Upper lobe of right lung (tissue), 1 donor: ENCODE results near the gene PIGC. TPM values are rescaled to one million over a fixed set of nuclear protein-coding genes. Genes with fewer than 3 reads are reported as not detected.

Experiments used
- ATAC-seq: fragments of 200-7000 bp; cut with Tn5 transposase; one replicate; pipeline ENCODE4 v1.9.1; 2020; ENCODE audit warnings: mild to moderate bottlenecking, moderate library complexity
- DNase-seq: peaks from one replicate; pipeline ENCODE4 v3.0.0-alpha.2; 2020
- H3K27ac ChIP-seq: fragments of 200-600 bp; one replicate; pipeline ENCODE4 v1.8.0; 2022
- H3K27me3 ChIP-seq: fragments of 200-600 bp; one replicate; pipeline ENCODE4 v1.8.0; 2022; ENCODE audit warnings: mild to moderate bottlenecking
- H3K36me3 ChIP-seq: fragments of 200-600 bp; one replicate; pipeline ENCODE4 v1.8.0; 2022
- H3K4me1 ChIP-seq: fragments of 200-600 bp; one replicate; pipeline ENCODE4 v1.8.0; 2022
- H3K4me3 ChIP-seq: fragments of 200-600 bp; one replicate; pipeline ENCODE4 v1.8.0; 2022; ENCODE audit warnings: mild to moderate bottlenecking
- H3K9me3 ChIP-seq: fragments of 200-600 bp; one replicate; pipeline ENCODE4 v1.8.0; 2022
- intact Hi-C: fragments of 100-400 bp; cut with DNase I; formaldehyde crosslinking; loops from one replicate; pipeline ENCODE4 v1.11.0; 2022
- total RNA-seq: library from RNA; stranded (reverse); fragmentation: NEBNext Ultra II Directional; extraction: Animal tissue kit (Norgen Biotek cat#: 25700); gene quantifications from one replicate; pipeline ENCODE4 v1.2.1, GENCODE V29; 2021
- TF ChIP-seq, protein P1 (sequence below): fragments of 200-600 bp; IDR thresholded peaks from one replicate; pipeline ENCODE4 v1.8.0; 2022; ENCODE audit warnings: antibody characterized with exemption
- donor health status: DM: no; HTN: yes; CAD: no; lungs with severe emphysema.

Gene PIGC
- total RNA-seq, 1 donor from 2014 or later, result 21.0 TPM

GRCh38 chr1:172486805-172487454 is 43.1 kb upstream of the PIGC start:
- Histone ChIP-seq H3K27ac (no peak overlapping the region), H3K36me3 (no peaks in the 10 kb centered on the region), H3K4me1 (no peaks in the 10 kb centered on the region), H3K4me3 (no peak overlapping the region), H3K27me3 (no peaks in the 10 kb centered on the region), H3K9me3 (no peaks in the 10 kb centered on the region)
- ATAC-seq (no peak), DNase-seq (no peak)
- intact Hi-C loops, result no loop called here
- TF ChIP-seq, protein P1, sequence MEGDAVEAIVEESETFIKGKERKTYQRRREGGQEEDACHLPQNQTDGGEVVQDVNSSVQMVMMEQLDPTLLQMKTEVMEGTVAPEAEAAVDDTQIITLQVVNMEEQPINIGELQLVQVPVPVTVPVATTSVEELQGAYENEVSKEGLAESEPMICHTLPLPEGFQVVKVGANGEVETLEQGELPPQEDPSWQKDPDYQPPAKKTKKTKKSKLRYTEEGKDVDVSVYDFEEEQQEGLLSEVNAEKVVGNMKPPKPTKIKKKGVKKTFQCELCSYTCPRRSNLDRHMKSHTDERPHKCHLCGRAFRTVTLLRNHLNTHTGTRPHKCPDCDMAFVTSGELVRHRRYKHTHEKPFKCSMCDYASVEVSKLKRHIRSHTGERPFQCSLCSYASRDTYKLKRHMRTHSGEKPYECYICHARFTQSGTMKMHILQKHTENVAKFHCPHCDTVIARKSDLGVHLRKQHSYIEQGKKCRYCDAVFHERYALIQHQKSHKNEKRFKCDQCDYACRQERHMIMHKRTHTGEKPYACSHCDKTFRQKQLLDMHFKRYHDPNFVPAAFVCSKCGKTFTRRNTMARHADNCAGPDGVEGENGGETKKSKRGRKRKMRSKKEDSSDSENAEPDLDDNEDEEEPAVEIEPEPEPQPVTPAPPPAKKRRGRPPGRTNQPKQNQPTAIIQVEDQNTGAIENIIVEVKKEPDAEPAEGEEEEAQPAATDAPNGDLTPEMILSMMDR, result no peak

DNA sequence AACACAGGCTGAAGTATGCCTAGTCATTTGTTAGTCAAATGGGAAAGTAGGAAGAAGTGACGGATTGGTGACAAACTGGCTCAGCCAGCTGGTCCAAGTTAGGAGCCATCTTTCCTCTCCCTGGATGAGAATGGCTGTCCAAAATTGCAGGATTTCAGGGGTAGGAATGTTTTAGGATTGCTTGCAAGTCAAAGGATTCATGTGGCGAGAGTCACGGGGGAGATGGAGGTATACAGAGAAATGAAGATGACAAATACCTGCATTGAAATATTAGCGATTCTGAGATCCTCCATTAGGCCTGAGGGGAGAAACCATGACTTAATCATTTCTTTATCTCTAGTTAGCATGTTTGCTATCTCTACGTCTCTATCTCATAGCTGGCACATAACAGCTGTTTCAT is 41.8 kb upstream of the PIGC start:
- H3K27me3 ChIP-seq, result no peaks in the 10 kb centered on the region
- intact Hi-C loops, result no loop called here
- ATAC-seq, result no peak
- no peak overlapping the region for H3K27ac ChIP-seq
- TF ChIP-seq, protein P1, result no peak
- no peak overlapping the region for H3K4me3 ChIP-seq
- H3K4me1 ChIP-seq, result no peaks in the 10 kb centered on the region
- no peaks in the 10 kb centered on the region for H3K36me3 ChIP-seq
- no peak for DNase-seq
- H3K9me3 ChIP-seq, result no peaks in the 10 kb centered on the region

GRCh38 chr1:172484252-172484651 is 40.4 kb upstream of the PIGC start:
- H3K4me1 ChIP-seq, result no peaks in the 10 kb centered on the region
- DNase-seq, result no peak
- H3K27ac ChIP-seq, result no peak overlapping the region
- intact Hi-C loops, result no loop called here
- TF ChIP-seq, protein P1, result no peak
- no peaks in the 10 kb centered on the region for H3K9me3 ChIP-seq
- H3K4me3 ChIP-seq, result no peak overlapping the region
- no peak for ATAC-seq
- H3K27me3 ChIP-seq, result no peaks in the 10 kb centered on the region
- H3K36me3 ChIP-seq, result no peaks in the 10 kb centered on the region

GRCh38 chr1:172483448-172483847 is 39.6 kb upstream of the PIGC start:
- H3K27ac ChIP-seq, result no peak overlapping the region
- no peaks in the 10 kb centered on the region for H3K4me1 ChIP-seq
- H3K4me3 ChIP-seq, result no peak overlapping the region
- no peaks in the 10 kb centered on the region for H3K27me3 ChIP-seq
- H3K9me3 ChIP-seq, result no peaks in the 10 kb centered on the region
- ATAC-seq, result no peak
- no peak for DNase-seq
- TF ChIP-seq, protein P1, result no peak
- intact Hi-C loops, result no loop called here
- H3K36me3 ChIP-seq, result no peaks in the 10 kb centered on the region

- ATAC-seq (no peak), DNase-seq (no peak)
- H3K27me3 ChIP-seq, result no peaks in the 10 kb centered on the region
- intact Hi-C loops, result no loop called here
- H3K9me3 ChIP-seq, result no peaks in the 10 kb centered on the region
- H3K27ac ChIP-seq, result no peak overlapping the region
- H3K4me1 ChIP-seq, result no peaks in the 10 kb centered on the region
- no peaks in the 10 kb centered on the region for H3K36me3 ChIP-seq
- H3K4me3 ChIP-seq, result no peak overlapping the region
- TF ChIP-seq, protein P1, result no peak
Observed at GRCh38 chr1:172482044-172482443, 38.2 kb upstream of the PIGC start.

DNA sequence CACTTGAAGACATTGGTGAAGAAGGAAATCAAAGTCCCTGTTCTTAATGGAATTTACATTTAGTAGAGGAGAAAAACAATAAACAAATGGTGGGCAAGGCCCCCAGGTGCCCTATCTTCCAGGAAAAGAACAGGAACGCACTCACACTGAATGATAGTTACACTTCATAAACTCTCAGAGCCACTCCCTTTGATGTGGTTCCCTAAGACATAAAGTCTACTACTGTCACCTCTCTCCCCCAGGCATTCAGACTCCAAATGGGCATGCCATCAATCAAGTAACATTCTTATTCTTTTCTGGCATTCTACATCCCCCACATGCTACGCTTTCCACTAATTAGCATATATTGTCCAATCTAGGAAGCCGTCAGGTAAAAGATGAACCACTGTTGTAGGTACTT is 36.6 kb upstream of the PIGC start:
- no peak for ATAC-seq
- Histone ChIP-seq H3K4me1 (no peaks in the 10 kb centered on the region), H3K4me3 (no peak overlapping the region), H3K27me3 (no peaks in the 10 kb centered on the region), H3K27ac (no peak overlapping the region), H3K9me3 (no peaks in the 10 kb centered on the region), H3K36me3 (no peaks in the 10 kb centered on the region)
- no peak for DNase-seq
- intact Hi-C loops, result no loop called here
- TF ChIP-seq, protein P1, result no peak
